Ishikawa (cell line): Measurements from ENCODE around the gene DSCAML1.

ENCODE experiments used
- CEBPB ChIP-seq: IDR thresholded peaks from 2 replicates; pipeline ENCODE4 v1.6.1; 2012
- CREB1 ChIP-seq: IDR thresholded peaks from 2 replicates; pipeline ENCODE4 v1.6.1; 2012; ENCODE audit warnings: low read depth
- EGR1 ChIP-seq: IDR thresholded peaks from 2 replicates; pipeline ENCODE4 v1.6.1; 2012
- EP300 ChIP-seq: IDR thresholded peaks from 2 replicates; pipeline ENCODE4 v1.6.1; 2012; ENCODE audit warnings: borderline replicate concordance
- FOXM1 ChIP-seq: IDR thresholded peaks from 2 replicates; pipeline ENCODE4 v1.6.1; 2012; ENCODE audit warnings: low read depth, borderline replicate concordance
- NFIC ChIP-seq: IDR thresholded peaks from 2 replicates; pipeline ENCODE4 v1.6.1; 2012
- RAD21 ChIP-seq: IDR thresholded peaks from 2 replicates; pipeline ENCODE4 v1.6.1; 2012; ENCODE audit warnings: low read depth
- TAF1 ChIP-seq: IDR thresholded peaks from 2 replicates; pipeline ENCODE4 v1.6.1; 2012; ENCODE audit warnings: low read depth, mild to moderate bottlenecking
- TCF12 ChIP-seq: IDR thresholded peaks from 2 replicates; pipeline ENCODE4 v1.6.1; 2012; ENCODE audit warnings: low read depth
- TEAD4 ChIP-seq: IDR thresholded peaks from 2 replicates; pipeline ENCODE4 v1.6.1; 2012
- YY1 ChIP-seq: IDR thresholded peaks from 2 replicates; pipeline ENCODE4 v1.6.1; 2012; ENCODE audit warnings: low read depth
- ZBTB7A ChIP-seq: IDR thresholded peaks from 2 replicates; pipeline ENCODE4 v1.6.1; 2012; ENCODE audit warnings: low read depth
- TF ChIP-seq, protein P1 (sequence below): IDR thresholded peaks from 2 replicates; pipeline ENCODE4 v1.6.1; 2012
- TF ChIP-seq, protein P2 (sequence below): IDR thresholded peaks from 2 replicates; pipeline ENCODE4 v1.6.1; 2012; ENCODE audit warnings: low read depth, mild to moderate bottlenecking
- TF ChIP-seq, protein P3 (sequence below): IDR thresholded peaks from 2 replicates; pipeline ENCODE4 v1.6.1; 2012

Gene DSCAML1

DNA sequence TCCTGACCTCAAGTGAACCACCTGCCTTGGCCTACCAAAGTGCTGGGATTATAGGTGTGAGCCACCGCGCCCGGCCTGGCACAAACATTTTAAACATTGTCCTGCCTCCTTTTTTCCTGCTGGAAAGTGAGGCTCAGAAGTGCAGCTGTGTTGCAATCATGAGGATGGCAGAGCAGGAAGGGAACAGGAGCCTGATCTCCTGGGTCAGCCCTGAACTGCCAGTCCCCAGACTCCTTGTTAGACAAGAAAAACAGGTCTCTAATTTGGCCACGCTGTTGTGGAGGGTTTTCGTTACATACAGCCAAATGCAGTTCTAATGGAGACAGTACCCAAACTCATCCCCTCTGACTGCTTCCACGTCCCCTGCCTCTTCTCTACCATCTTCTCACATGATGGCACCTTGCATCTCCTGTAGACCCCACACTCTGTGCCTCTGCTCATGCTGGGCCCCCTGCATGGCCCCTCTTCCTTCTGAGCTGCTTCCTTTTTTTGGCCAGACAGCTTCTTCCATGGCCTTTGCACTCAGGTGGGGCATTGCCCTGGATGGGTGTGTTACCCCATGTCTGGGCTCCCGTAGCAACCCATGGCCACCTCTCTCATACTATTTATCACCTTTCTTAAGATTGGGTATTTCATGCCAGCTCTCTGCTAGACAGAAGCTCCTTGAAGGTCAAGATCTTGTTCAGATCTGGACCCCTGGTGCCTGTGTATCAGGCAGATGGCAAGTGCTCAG lies 242.2 kb downstream of the DSCAML1 start:
- no peak for TF ChIP-seq EP300
- no peak for TF ChIP-seq RAD21
- TF ChIP-seq TAF1: no peak
- TF ChIP-seq, protein P1, sequence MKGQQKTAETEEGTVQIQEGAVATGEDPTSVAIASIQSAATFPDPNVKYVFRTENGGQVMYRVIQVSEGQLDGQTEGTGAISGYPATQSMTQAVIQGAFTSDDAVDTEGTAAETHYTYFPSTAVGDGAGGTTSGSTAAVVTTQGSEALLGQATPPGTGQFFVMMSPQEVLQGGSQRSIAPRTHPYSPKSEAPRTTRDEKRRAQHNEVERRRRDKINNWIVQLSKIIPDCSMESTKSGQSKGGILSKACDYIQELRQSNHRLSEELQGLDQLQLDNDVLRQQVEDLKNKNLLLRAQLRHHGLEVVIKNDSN: no peak
- TF ChIP-seq, protein P2, sequence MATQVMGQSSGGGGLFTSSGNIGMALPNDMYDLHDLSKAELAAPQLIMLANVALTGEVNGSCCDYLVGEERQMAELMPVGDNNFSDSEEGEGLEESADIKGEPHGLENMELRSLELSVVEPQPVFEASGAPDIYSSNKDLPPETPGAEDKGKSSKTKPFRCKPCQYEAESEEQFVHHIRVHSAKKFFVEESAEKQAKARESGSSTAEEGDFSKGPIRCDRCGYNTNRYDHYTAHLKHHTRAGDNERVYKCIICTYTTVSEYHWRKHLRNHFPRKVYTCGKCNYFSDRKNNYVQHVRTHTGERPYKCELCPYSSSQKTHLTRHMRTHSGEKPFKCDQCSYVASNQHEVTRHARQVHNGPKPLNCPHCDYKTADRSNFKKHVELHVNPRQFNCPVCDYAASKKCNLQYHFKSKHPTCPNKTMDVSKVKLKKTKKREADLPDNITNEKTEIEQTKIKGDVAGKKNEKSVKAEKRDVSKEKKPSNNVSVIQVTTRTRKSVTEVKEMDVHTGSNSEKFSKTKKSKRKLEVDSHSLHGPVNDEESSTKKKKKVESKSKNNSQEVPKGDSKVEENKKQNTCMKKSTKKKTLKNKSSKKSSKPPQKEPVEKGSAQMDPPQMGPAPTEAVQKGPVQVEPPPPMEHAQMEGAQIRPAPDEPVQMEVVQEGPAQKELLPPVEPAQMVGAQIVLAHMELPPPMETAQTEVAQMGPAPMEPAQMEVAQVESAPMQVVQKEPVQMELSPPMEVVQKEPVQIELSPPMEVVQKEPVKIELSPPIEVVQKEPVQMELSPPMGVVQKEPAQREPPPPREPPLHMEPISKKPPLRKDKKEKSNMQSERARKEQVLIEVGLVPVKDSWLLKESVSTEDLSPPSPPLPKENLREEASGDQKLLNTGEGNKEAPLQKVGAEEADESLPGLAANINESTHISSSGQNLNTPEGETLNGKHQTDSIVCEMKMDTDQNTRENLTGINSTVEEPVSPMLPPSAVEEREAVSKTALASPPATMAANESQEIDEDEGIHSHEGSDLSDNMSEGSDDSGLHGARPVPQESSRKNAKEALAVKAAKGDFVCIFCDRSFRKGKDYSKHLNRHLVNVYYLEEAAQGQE: no peak
- no peak for TF ChIP-seq ZBTB7A
- TF ChIP-seq FOXM1: no peak

DNA sequence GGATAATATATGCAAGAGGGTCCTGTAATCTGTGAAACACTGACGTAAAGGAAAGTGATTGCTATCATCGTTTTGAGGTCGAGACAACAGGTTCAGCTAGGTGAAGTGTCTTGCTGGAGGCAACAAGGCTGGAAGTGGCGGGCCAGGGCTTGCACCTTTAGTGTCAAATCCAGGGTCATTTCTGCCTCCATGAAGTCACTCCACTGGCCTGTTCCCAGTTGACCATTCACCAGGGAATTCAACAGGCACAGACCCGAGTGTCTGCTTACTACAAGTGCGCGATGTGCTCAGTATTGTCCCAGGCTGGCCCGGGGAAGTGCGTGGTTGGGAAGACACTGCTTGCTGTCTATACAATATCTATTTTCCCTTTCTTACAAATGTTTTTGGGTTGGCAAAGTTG lies 244.4 kb downstream of the DSCAML1 start:
- TF ChIP-seq TAF1 (no peak), EGR1 (no peak), NFIC (no peak), FOXM1 (no peak), CEBPB (no peak), CREB1 (no peak), TEAD4 (no peak), EP300 (no peak), YY1 (no peak), ZBTB7A (no peak), RAD21 (no peak), TCF12 (no peak)
- TF ChIP-seq, protein P1: no peak
- TF ChIP-seq, protein P2: no peak
- TF ChIP-seq, protein P3, sequence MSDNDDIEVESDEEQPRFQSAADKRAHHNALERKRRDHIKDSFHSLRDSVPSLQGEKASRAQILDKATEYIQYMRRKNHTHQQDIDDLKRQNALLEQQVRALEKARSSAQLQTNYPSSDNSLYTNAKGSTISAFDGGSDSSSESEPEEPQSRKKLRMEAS: no peak

DNA sequence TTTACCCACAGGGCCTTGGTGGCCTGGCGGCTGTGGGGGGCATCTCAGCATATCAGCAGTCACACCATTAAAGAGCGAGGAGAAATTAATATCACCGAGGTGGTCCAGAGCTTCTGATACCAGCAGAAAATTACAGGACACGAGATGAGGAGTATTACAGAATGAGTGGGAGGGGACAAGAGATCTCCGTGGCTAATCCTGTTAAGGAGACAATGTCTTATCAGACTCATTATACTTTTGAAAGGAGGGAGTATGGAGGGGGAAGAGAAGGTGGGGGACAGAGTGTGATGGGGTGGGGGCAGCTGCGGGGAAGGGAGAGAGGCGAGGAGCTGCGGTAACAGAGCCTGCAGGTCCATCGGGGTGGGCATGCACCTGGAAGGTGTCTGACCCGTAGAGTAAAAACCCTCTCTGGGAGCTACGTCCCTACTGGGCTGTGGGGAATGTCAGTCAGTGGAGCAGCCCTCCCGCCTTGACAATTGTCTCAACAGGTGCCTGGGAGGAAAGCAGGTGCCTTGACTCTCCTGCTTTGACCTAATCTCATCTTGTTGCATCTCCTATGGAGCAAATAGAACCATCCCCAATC lies 245.2 kb downstream of the DSCAML1 start:
- TF ChIP-seq EGR1: no peak
- TF ChIP-seq NFIC: no peak
- TF ChIP-seq TAF1: no peak
- TF ChIP-seq, protein P1: no peak
- TF ChIP-seq TCF12: no peak
- TF ChIP-seq FOXM1: no peak
- TF ChIP-seq ZBTB7A: no peak
- no peak for TF ChIP-seq CEBPB
- TF ChIP-seq, protein P2: no peak
- TF ChIP-seq, protein P3: no peak

DNA sequence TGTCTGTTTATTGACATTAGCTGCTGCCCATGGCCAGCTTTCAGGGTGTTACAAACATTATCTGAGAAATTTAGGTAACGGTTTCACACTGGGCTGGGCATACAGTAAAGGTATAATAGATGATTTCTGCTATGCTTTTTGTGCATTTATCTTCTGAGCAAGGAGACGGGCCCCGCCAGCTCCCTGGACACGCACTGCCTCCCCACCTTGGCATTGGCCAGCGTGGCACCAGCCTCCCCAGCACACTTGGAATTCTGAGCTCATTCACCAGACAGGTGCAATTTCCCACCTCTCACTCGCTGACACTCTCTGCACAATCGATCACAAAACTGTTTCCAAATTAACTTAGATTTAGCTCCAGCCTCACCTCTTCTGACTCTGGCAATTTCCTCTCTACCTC lies 246.6 kb downstream of the DSCAML1 start:
- no peak for TF ChIP-seq ZBTB7A
- TF ChIP-seq CREB1: no peak
- TF ChIP-seq, protein P2: no peak
- no peak for TF ChIP-seq TCF12
